Measurements from ENCODE around the gene ARID1B.

- no peak for TF ChIP-seq CTCF (IDR thresholded peaks at IDR 0.05; ENCODE audit: borderline replicate concordance, extremely low read depth, low read length, poor library complexity, severe bottlenecking)
- no peak for TF ChIP-seq EZH2 (IDR thresholded peaks at IDR 0.05; ENCODE audit: borderline replicate concordance, low read depth, low read length, severe bottlenecking)
Observed at GRCh38 chr6:156875062-156875461, 97.9 kb downstream of the ARID1B start.

All from DND-41 (cell line).